Spleen (tissue), 7 donors: Measurements from ENCODE around the gene ZNF451.

Experiments used
- CTCF ChIP-seq, 11 experiments: fragments of 200-600 bp in 7 of 11; fragments of 450-650 bp in 4 of 11; sonication (generic) in 4 of 11; IDR thresholded peaks in 8 of 11; conservative IDR thresholded peaks in 3 of 11; 1 replicate in 7 of 11; 2 replicates in 4 of 11; pipeline versions ENCODE4 v1.4.0 to v1.8.0; 2016 to 2021; ENCODE audit warnings: antibody characterized with exemption in 11 of 11, inconsistent platforms in 4 of 11, mild to moderate bottlenecking in 1 of 11
- POLR2AphosphoS5 ChIP-seq, 3 donors: sonication (generic); formaldehyde crosslinking; IDR thresholded peaks; one replicate each; pipeline ENCODE4 v1.5.1; 2017; ENCODE audit warnings: antibody characterized with exemption in 3 of 3
- donor health status: DM: no; HTN: no; CAD: no; lungs with moderate emphysema.
- donor health status: DM: no; HTN: no; CAD: no.
- donor health status: DM: no; HTN: no; CAD: no.

GRCh38 chr6:57075092-57075491 is 14.9 kb upstream of the ZNF451 start:
- TF ChIP-seq CTCF (IDR thresholded peaks at IDR 0.05 in 8 of 11, conservative IDR thresholded peaks at IDR 0.05 in 3 of 11), result no peak
- no peak for TF ChIP-seq POLR2AphosphoS5 (IDR thresholded peaks at IDR 0.05)
